HG03159 (cell line): ENCODE results near the gene CD300LD.

ENCODE experiments used
- ATAC-seq: cut with Tn5 transposase; IDR thresholded peaks from one replicate; pipeline ENCODE4 v1.9.1; 2021; ENCODE audit warnings: mild to moderate bottlenecking, moderate library complexity; ENCODE audit not compliant: unreplicated experiment

Gene CD300LD

GRCh38 chr17:74545843-74546230 lies 46.2 kb downstream of the CD300LD start, which contains the start of gene CD300C:
Gene CD300C, minus strand, starts transcription at chr17:74546115. Its CDS starts 333 bp downstream, at chr17:74545782.
- no peak for ATAC-seq

DNA sequence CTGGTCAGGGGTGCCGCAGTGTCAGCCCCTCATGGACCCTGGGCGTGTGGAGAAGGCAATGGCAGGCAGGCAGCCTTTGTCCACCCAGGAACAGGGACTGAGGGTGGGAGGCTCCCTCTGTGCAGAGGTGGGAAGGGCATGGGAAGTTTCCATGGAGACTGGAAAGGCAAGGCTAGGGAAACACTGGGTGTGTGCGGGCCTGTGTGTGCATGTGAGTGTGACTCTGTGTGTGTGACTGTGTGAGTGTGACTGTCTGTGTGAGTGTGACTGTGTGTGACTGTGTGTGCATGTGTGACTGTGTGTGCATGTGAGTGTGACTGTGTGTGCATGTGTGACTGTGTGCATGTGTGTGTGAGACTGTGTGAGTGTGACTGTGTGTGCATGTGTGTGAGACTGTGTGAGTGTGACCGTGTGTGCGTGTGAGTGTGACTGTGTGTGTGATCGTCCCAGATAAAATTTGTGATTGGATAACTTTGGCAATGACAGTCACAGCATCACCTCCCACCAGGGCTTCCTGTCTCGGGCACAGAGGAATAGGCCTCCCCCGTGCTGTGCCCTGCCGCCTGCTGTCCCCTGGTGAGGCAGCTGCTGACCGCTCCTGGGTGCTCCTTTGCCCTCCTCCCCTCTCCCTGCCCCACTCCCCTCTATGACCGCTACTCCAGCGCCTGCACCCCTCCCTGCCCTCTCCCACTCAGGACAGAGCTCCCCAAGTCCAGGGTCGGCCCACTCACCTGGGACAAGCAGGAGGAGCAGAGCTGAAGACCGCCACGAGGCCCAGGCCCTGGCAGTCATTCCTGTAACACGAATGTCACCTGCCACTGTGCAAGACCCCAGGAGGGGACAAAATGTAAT lies 46.9 kb downstream of the CD300LD start:
- ATAC-seq, result no peak

DNA sequence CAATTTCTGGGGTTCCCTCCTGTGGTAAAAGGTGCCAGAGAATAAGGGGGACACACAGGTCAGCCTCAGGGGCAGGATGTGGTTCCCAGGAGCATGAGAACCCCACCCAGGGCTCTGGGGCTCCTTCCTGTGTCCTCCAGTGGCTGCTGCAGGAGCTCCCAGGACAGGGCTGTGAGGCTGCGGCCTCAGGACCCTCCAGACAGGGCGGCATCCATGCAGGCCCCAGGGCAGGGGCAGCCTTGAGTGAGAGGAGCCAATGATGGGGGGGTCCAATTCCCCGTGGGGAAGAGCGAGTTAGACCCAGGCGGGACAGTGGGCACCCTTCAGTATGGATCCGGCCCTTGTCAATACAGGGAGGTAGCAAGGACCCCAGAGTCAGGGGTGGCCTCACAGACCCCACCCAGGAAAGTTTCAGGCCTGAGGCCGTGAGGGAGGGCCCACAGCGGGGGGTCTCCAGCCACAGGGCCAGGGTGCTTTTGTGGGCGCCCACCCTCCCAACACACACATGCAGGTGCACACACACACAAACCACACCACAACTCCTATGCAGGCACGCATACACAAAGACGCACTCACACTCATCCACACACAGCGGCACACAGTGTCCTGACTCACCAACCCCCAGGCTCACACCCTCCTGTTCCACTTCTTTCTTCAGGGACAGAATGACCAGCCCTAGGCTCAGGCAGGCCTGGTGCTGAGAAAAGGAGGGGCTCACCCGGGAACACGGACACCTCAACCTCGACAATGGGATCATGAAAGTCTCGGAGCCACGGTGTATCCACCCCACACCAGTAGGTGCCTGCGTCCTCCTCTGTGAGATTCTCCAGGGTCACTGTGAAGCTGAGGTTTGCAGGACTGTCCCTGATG lies 48.0 kb downstream of the CD300LD start:
- ATAC-seq, result no peak

GRCh38 chr17:74543406-74543805 lies 48.7 kb downstream of the CD300LD start:
- no peak for ATAC-seq

- no peak for ATAC-seq
Measured at GRCh38 chr17:74542727-74543383, 49.2 kb downstream of the CD300LD start.

DNA sequence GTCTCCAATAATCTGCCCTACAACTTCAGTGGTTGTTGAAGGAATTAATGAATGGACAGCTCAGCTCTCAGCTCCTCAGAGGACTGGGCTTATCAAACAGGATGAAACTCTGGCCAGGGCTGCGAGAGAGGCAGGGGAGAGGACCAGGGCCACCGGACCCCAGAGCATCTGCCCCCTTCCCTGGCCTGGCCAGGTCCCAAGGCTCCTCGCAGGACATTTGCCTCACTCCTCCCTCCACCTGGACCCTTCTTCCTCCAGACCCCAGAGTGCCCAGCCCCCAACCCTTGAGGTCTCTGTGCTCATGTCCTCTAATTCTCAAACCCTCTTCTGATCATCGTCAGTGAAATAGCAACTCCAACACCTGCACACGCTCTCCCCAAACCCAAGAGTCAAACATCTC lies 49.9 kb downstream of the CD300LD start:
- no peak for ATAC-seq

DNA sequence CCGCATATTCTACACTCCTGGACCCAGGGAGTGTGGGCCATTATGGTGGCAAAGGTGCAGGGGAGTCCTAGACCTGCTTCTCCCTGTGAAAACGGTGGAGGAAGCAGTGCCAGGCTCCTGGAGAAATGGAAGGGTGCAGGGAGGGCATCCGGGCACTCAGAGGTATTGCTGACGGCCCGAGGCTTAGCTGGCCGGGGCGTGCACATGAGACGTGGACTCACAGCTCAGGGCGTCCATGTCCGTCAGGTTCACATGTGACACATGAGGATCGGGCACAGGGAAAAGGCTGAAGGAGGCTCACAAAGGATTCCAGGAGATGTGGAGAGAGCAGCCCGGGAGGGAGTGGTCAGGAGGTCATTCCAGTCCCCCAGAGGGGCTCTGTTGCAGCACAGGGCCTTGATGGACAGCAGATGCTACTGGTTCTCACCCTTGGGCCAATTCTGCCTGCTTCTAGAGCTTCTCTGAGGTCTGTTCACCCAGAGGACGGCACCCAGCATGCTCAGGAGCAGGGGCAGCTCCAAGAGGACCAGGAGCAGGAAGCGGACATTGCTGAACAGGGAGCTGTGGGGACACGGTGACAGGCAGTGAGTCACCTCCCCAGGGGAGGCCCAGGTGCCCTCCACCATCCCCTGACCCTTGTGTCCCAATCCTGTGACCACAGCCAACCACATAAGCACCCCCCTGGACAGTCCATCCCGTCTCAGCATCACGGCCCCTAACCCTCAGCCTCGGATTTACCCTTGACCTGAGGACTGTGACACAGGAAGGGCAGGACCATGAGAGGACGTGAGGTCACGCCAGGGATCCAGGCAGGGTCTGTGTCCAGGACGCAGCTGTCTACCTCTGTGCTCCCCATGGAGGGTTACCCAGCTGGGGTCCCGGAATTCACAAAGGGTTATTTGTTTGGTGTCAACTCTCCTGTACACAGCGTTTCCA lies 50.6 kb downstream of the CD300LD start:
- no peak for ATAC-seq

GRCh38 chr17:74539281-74539820 lies 52.7 kb downstream of the CD300LD start:
- no peak for ATAC-seq

DNA sequence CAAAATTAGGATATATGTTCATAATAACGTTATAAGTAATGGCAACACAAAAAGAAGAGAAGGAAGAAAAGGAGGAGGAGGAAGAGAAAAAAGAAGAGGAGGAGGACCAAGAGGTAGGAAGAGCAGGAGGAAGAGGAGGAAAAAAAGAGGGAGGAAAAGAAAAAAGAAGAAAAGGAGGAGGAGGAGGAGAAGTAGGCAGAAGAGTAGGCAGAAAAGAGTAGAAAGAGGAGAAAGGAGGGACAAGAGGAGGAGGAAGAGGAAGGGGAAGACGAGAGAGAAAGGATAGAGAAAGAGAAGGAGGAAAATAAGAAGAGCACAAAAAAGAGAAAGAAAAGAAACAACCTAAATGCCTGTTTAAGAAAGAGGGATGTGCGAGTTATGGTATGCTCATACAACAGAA lies 55.2 kb downstream of the CD300LD start:
- no peak for ATAC-seq

- no peak for ATAC-seq
Measured at GRCh38 chr17:74532115-74532514, 60.0 kb downstream of the CD300LD start.

- no peak for ATAC-seq
Measured at GRCh38 chr17:74531231-74531761, 60.8 kb downstream of the CD300LD start, which contains the start of gene CD300LB. Gene CD300LB, minus strand, starts transcription at chr17:74531475. Its CDS starts 125 bp downstream, at chr17:74531350.

DNA sequence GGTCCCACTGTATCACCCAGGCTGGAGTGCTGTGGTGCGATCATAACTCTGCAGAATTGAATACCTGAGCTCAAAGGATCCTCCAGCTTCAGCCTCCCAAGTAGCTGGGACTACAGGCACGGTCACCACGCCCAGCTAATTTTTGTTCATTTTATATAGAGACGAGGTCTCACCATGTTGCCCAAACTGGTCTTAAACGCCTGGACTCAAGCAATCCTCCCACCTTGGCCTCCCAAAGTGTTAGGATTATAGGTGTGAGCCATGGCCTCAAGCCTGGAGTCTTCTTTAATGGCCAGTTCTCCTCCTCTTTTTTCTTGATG lies 61.3 kb downstream of the CD300LD start:
- no peak for ATAC-seq
